ENCODE data around the gene FGF9.

The FGF9 gene

DNA sequence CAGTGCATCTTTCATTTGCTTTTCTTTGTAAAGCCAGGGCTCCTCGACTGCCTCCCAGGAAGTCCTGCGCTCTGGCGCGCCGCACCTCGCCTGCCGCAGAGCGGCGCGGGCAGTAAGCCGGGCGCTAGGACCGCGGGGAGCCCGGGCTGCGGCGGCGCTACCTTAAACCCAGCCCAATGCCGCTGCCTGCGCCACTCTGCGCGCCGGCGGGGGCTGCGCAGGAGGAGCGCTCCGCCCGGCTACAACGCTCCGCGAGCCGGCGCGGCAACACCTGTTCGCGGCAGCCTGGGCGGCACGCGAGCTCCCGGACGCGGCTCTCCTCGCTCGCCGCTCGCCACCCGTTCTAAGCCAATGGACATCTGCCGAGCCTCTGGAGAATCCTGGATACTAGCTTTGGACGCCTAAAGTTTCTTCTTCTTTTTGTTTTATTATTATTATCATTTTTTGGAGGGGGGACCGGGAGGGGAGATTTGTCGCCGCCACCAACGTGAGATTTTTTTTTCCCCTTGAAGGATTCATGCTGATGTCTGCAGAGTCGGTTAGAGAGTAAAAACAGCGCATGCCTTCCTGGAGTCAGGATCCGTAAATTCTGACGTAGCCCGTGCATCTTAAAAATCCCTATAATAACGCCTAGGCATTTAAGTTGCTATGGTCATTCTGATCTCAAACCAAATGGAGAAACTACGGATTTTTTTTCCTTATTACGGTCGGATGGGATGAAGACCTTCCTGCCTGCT is at the start of gene FGF9:
Gene FGF9, plus strand, starts transcription at position 191 of the 737 bp plus-strand sequence. CDS start 840 bp downstream, outside the sequence.
- in situ Hi-C loops (cut with MboI; ENCODE audit: low sequenced_read_pairs), result no loop called here

DNA sequence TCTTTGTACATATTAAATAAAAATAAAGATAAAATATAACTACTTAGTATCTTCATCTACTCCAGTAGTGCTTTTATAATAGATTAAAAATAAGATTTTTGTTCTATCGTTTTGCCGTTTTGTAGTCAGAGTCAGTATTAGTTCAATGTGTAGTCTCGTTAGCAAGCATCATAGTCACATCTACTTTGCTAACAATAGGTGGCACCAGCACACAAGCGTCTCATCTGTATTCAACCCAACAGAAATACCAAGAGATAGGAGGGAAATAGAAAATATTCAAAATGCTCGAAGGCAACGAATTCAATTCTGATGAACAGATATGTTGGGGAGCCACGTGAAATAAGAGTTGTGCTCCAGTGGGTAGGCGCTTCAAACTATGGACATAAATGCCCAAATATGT is 45.5 kb upstream of the FGF9 start:
- in situ Hi-C loops (cut with MboI; ENCODE audit: low sequenced_read_pairs), result no loop called here

DNA sequence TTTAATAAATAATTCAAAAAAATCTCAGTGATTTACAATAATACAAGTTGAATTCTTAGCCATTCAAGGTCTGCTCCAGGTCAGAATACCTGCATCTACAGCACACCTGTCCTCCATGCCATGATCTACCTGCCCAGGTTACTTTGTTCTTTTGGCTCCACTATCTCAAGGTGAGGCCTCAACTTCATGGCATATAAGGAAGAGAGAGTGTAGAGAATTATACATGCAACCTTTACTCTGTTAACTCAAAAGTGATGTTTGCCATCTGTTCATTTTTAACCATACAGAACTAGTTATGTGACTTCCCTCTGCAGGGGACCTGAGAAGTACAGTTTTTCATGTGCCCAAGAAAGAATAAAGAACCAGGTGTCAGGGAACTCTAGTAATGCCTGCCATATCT is 38.7 kb upstream of the FGF9 start:
- in situ Hi-C loops (cut with MboI; ENCODE audit: low sequenced_read_pairs), result no loop called here

- in situ Hi-C loops (cut with MboI; ENCODE audit: low sequenced_read_pairs), result no loop called here
Measured at GRCh38 chr13:21636656-21637055, 34.2 kb upstream of the FGF9 start.

GRCh38 chr13:21637296-21637695 is 33.6 kb upstream of the FGF9 start:
- in situ Hi-C loops (cut with MboI; ENCODE audit: low sequenced_read_pairs), result no loop called here

- in situ Hi-C loops (cut with MboI; ENCODE audit: low sequenced_read_pairs), result no loop called here
Measured at GRCh38 chr13:21638319-21639282, 32.3 kb upstream of the FGF9 start.

- in situ Hi-C loops (cut with MboI; ENCODE audit: low sequenced_read_pairs), result no loop called here
Measured at GRCh38 chr13:21639561-21639960, 31.3 kb upstream of the FGF9 start.

DNA sequence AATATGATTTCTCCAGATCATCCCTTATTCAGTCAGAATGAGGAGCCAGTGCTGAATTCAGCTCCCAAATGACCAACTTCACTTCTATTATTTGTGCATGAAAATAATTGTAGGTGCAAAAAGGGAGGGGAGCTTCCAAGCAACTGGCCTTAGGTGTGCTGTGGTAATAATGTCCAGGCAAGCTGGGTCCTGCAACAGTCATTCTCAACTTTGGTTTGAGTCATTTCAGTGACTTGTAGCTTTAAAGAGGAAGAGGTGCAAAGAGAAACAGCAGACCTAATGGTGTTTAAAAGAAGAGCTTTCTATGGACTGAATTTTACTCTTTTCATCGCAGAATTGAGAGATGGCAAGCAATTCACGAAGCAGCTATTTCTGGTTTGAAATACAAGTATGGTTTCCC is 29.2 kb upstream of the FGF9 start:
- in situ Hi-C loops (cut with MboI; ENCODE audit: low sequenced_read_pairs), result no loop called here

DNA sequence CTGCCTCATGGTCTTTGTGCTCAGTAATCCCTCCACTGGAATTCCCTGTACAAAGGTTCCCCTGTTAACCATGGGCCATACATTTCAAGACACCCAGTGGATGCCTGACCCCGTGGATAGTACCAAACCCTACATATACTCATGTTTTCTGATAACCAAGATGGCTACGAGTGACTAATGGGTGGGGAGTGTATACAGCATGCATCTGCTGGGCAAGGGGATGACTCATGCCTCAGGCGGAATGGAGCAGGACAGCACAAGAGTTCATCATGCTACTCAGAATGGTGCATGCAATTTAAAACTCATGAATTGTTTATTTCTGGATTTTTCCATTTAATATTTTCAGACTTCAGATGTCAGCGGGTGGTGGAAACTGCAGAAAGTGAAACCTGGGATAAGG is 13.3 kb upstream of the FGF9 start:
- in situ Hi-C loops (cut with MboI; ENCODE audit: low sequenced_read_pairs), result no loop called here

- in situ Hi-C loops (cut with MboI; ENCODE audit: low sequenced_read_pairs), result no loop called here
Measured at GRCh38 chr13:21659087-21659486, 11.8 kb upstream of the FGF9 start.

DNA sequence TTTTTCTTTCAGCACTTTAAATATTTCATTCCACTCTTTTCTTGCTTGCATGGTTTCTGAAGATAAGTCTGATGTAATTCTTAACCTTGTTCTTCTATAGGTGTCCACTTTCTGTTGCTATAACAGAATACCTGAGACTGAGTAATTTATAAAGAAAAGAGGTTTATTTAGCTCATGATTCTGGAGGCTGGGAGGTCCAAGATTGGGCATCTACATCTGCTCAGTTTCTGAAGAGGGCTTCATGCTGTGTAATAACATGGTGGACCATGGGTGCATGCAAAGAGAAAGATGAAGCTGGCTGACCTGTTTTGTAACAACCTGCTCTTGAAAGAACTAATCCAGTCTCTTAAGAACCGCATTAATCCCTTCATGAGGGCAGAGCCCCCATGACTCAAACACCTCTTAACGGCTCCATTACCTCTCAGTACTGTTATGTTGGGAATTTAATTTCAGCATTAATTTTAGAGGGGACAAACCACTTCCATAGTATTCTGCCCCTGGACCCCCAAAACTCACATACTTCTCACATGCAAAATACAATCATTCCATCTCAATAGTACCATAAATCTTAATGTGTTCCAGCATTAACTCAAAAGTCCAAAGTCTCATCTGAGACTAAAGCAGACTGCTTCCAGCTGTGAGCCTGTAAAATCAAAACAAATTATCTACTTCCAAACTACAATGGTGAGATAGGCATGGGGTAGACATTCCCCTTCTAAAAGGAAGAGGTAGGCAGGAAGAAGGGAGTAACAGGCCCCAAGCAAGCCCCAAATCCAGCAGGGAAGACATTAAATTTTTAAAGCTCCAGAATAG is 9.6 kb upstream of the FGF9 start:
- in situ Hi-C loops (cut with MboI; ENCODE audit: low sequenced_read_pairs), result no loop called here

- in situ Hi-C loops (cut with MboI; ENCODE audit: low sequenced_read_pairs), result no loop called here
Measured at GRCh38 chr13:21663197-21663596, 7.7 kb upstream of the FGF9 start.

DNA sequence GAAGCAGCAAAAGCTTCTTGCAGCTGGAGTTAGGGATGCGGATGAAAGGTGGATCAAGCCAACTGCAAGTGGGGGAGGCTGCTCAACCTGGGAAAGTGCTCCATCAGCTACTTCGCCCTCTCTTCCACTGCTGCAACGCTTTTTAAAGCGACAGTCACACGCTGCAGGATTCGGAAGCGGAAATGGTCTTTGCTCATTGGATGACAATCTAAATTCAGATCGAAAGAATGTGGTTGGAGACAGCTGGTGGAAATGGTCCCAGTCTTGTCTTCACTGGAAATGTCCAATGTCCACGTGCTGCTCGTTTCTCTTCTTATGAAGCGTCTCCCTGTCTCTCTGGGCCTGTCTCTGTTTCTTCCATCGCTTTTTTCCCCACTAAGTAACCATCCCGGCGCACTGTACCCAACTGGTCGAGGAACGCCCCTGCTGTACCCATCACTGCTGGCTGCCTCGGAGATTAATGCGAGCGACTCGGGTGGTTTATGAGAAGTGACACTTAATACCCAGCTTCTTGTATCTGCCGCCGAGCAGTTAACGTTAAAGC is 2.1 kb upstream of the FGF9 start:
- in situ Hi-C loops (cut with MboI; ENCODE audit: low sequenced_read_pairs), result no loop called here

DNA sequence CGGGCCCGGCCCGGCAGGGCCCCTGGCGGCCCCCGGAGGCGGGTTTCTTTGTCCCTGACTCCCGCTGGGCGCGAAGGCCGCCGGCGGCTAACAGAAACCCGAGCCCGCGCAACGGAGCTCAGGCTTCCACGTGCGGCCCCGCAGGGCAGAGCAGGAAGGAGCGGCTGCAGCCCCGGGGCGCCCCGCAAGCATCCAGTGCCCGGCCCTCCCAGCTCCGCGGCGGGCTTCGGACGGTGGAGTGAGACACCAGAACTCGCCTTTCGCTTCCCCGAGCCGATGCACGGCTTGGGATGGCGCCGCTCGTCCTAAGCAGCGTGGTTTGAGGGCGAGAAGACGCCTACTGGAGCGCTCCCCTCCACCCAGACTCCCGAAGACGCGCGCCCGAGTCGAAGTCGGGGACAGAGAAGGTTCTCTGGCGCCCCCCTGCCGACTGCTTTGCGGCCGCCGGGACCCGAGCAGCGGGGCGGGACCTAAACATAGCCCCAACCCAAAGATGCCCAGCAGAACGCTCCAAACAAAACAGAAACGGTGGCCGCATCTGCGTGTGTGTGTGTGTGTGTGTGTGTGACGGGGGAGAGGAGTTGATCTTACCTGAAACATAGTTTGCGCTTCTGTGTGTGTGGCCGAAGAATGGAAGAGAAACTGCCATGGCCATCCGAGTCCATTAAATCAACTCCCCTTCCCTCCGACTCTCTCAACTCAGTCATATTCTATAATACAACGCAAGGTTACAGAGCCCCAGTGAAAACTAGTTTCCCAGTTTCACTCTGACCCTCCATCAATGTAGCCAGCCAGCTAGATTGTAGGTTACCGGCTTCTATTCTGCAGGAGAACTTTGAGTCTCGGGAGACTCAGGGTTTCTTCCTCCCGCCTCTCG is 629 bp upstream of the FGF9 start:
- in situ Hi-C loops (cut with MboI; ENCODE audit: low sequenced_read_pairs), result no loop called here

DNA sequence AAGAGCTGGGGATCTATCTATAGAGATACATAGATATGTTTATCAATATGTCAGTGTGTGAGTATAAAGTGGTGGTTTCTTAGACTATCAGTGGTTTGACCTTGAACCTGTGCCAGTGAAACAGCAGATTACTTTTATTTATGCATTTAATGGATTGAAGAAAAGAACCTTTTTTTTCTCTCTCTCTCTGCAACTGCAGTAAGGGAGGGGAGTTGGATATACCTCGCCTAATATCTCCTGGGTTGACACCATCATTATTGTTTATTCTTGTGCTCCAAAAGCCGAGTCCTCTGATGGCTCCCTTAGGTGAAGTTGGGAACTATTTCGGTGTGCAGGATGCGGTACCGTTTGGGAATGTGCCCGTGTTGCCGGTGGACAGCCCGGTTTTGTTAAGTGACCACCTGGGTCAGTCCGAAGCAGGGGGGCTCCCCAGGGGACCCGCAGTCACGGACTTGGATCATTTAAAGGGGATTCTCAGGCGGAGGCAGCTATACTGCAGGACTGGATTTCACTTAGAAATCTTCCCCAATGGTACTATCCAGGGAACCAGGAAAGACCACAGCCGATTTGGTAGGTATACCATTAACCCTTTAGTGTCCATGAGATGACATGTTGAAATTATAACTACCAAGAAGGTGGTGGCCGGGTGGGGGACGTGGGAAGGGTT is 880 bp downstream of the FGF9 start:
- in situ Hi-C loops (cut with MboI; ENCODE audit: low sequenced_read_pairs), result no loop called here

DNA sequence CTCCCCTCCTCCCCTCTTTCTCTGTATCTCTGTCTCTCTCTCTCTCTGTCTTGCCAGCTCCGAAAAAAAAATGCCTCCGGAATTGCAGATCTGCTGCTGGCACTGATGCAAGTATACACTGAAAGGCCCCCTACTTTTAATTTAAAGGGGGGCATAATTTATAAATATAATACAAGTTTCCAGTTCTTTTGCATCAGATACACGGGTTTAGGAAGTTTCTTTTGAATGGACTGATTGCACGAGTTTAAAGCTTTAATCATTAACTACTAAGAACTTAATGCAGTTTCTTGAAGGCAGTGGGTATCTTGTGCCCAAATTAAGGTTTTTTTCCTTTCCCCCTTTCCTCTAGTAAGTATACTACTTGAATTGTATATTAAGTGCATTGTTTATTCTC is 1.4 kb downstream of the FGF9 start:
- in situ Hi-C loops (cut with MboI; ENCODE audit: low sequenced_read_pairs), result no loop called here

GRCh38 chr13:21672796-21673538 is 2.1 kb downstream of the FGF9 start:
- in situ Hi-C loops (cut with MboI; ENCODE audit: low sequenced_read_pairs), result no loop called here

DNA sequence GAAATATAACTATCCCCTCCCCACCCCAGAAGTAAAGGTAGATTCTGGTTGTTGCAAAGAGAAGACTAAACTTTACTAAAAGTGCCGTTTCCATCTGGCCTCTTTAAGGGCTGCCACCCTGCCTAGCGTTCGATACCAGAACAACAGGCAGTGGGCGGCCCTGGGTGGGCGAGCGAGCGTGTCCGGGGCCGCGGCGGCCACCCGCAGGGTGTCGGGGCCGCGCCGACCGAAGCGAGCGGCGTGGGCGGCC is 2.6 kb downstream of the FGF9 start:
- in situ Hi-C loops (cut with MboI; ENCODE audit: low sequenced_read_pairs), result no loop called here
